Natural killer cell (primary cell): Measurements from ENCODE around the gene SMC5. TPM values are rescaled to one million over a fixed set of nuclear protein-coding genes. Genes with fewer than 3 reads are reported as not detected.

Experiments
- ATAC-seq, 3 donors: fragments of 150-1000 bp in 2 of 3; fragments of 200-7000 bp in 1 of 3; cut with Tn5 transposase; 1 replicate in 1 of 3; 2 replicates in 2 of 3; pipeline ENCODE4 v1.10.0; 2021; ENCODE audit warnings: mild to moderate bottlenecking in 2 of 3, moderate library complexity in 2 of 3
- DNase-seq, 2 donors: peaks; one replicate each; pipeline versions ENCODE4 v3.0.0 to v3.0.0-alpha.2; 2013 to 2021; ENCODE audit warnings: mixed read lengths in 1 of 2
- H3K27ac ChIP-seq: one replicate; pipeline ENCODE4 v1.5.1; 2013; ENCODE audit warnings: mild to moderate bottlenecking, low read length
- H3K27me3 ChIP-seq: one replicate; pipeline ENCODE4 v1.6.1; 2013; ENCODE audit warnings: low read length; ENCODE audit not compliant: control insufficient read depth, insufficient read depth
- H3K36me3 ChIP-seq: one replicate; pipeline ENCODE4 v1.6.1; 2013; ENCODE audit warnings: low read length; ENCODE audit not compliant: control insufficient read depth, insufficient read depth
- H3K4me1 ChIP-seq: one replicate; pipeline ENCODE4 v1.6.1; 2013; ENCODE audit warnings: low read length; ENCODE audit not compliant: control insufficient read depth, insufficient read depth
- H3K4me3 ChIP-seq: one replicate; pipeline ENCODE4 v1.5.1; 2013; ENCODE audit warnings: low read length
- H3K9me3 ChIP-seq: one replicate; pipeline ENCODE4 v1.6.1; 2013; ENCODE audit warnings: low read length; ENCODE audit not compliant: control insufficient read depth, insufficient read depth
- H3K27ac Mint-ChIP-seq, 2 donors: one replicate each; pipeline ENCODE4 v1.8.0; 2022; ENCODE audit warnings: mild to moderate bottlenecking in 2 of 2, mixed read lengths in 2 of 2, moderate library complexity in 1 of 2
- H3K27me3 Mint-ChIP-seq, 2 donors: one replicate each; pipeline ENCODE4 v1.8.0; 2022; ENCODE audit warnings: low read depth in 2 of 2, mixed read lengths in 2 of 2
- H3K36me3 Mint-ChIP-seq: one replicate; pipeline ENCODE4 v1.8.0; 2022; ENCODE audit warnings: mixed read lengths
- H3K4me1 Mint-ChIP-seq, 2 donors: one replicate each; pipeline ENCODE4 v1.8.0; 2022; ENCODE audit warnings: mixed read lengths in 2 of 2
- H3K4me3 Mint-ChIP-seq: one replicate; pipeline ENCODE4 v1.8.0; 2022; ENCODE audit warnings: mild to moderate bottlenecking, moderate library complexity, mixed read lengths
- H3K9me3 Mint-ChIP-seq, 2 donors: one replicate each; pipeline ENCODE4 v1.8.0; 2022; ENCODE audit warnings: mixed read lengths in 2 of 2
- CTCF ChIP-seq: fragments of 200-600 bp; IDR thresholded peaks from one replicate; pipeline ENCODE4 v1.8.0; 2022; ENCODE audit warnings: antibody characterized with exemption
- WGBS: methylation state at CpG from one replicate; pipeline ENCODE4 v1.1.7; 2013; ENCODE audit warnings: missing lambda C conversion rate; ENCODE audit not compliant: insufficient coverage; 5-methylcytosine and 5-hydroxymethylcytosine counted together
- intact Hi-C: fragments of 100-400 bp; cut with micrococcal nuclease; formaldehyde crosslinking; loops from one replicate; pipeline ENCODE4 v1.14.2; 2022
- total RNA-seq, 4 donors: library from RNA; stranded (reverse); fragments of 120-200 nt in 1 of 4; gene quantifications; one replicate each; pipeline versions ENCODE4 v1.2.3 to v1.2.4, GENCODE V29; 2013 to 2022

The SMC5 gene
- total RNA-seq, 3 donors from 2014 or later (not counting 1 experiment from before 2014, with no cell fraction given), result 35.0 to 41.0 (median 40.9) TPM

GRCh38 chr9:70262948-70263347 is 4.2 kb downstream of the SMC5 start:
- Histone ChIP-seq H3K9me3 (no peaks in the 10 kb centered on the region), H3K27me3 (no peaks in the 10 kb centered on the region), H3K27ac (no peak overlapping the region), H3K4me1 (peaks cover 21% of the 10 kb centered on the region), H3K4me3 (no peak overlapping the region), H3K36me3 (peaks cover 31% of the 10 kb centered on the region)
- H3K36me3 Mint-ChIP-seq, result peaks cover 13% of the 10 kb centered on the region
- intact Hi-C loops, result no loop called here
- no peaks in the 10 kb centered on the region for H3K27me3 Mint-ChIP-seq
- no peaks in the 10 kb centered on the region for H3K9me3 Mint-ChIP-seq
- ATAC-seq (no peak), DNase-seq (peak in 1 of 2 donors; percentile 37)
- WGBS, result 73% methylated on average over 5 of the region's 6 CpGs
- no peak overlapping the region for H3K4me3 Mint-ChIP-seq
- H3K27ac Mint-ChIP-seq, result peak overlapping the region in 1 of 2 donors; percentile 24
- H3K4me1 Mint-ChIP-seq, result peaks cover 49% of the 10 kb centered on the region in 2 donors
- no peak for TF ChIP-seq CTCF

- no peak for DNase-seq
- no peak overlapping the region for H3K27ac ChIP-seq
- Mint-ChIP-seq H3K4me1 (peaks cover 44 to 45% of the 10 kb centered on the region in 2 donors), H3K27ac (no peak overlapping the region), H3K4me3 (no peak overlapping the region), H3K9me3 (no peaks in the 10 kb centered on the region), H3K27me3 (no peaks in the 10 kb centered on the region), H3K36me3 (peaks cover 13% of the 10 kb centered on the region)
- TF ChIP-seq CTCF, result no peak
- no peak for ATAC-seq
- no peak overlapping the region for H3K4me3 ChIP-seq
- peaks cover 31% of the 10 kb centered on the region for H3K36me3 ChIP-seq
- no peaks in the 10 kb centered on the region for H3K27me3 ChIP-seq
- peaks cover 16% of the 10 kb centered on the region for H3K4me1 ChIP-seq
- WGBS, result 89% methylated on average over 1 of the region's 1 CpG
- intact Hi-C loops, result no loop called here
- H3K9me3 ChIP-seq, result no peaks in the 10 kb centered on the region
Measured at GRCh38 chr9:70263421-70263820, 4.6 kb downstream of the SMC5 start.

GRCh38 chr9:70278305-70278704 is 19.5 kb downstream of the SMC5 start:
- Mint-ChIP-seq H3K4me1 (peaks cover 14 to 22% of the 10 kb centered on the region in 2 donors), H3K4me3 (no peak overlapping the region), H3K27me3 (no peaks in the 10 kb centered on the region), H3K36me3 (peaks cover 14% of the 10 kb centered on the region), H3K27ac (no peak overlapping the region), H3K9me3 (no peaks in the 10 kb centered on the region)
- WGBS, result 100% methylated on average over 2 of the region's 2 CpGs
- intact Hi-C loops, result no loop called here
- ATAC-seq (no peak), DNase-seq (no peak)
- no peaks in the 10 kb centered on the region for H3K9me3 ChIP-seq
- H3K27ac ChIP-seq, result no peak overlapping the region
- no peak overlapping the region for H3K4me3 ChIP-seq
- no peaks in the 10 kb centered on the region for H3K27me3 ChIP-seq
- no peak for TF ChIP-seq CTCF
- H3K4me1 ChIP-seq, result no peaks in the 10 kb centered on the region
- peaks cover 45% of the 10 kb centered on the region for H3K36me3 ChIP-seq

GRCh38 chr9:70283848-70284247 is 25.1 kb downstream of the SMC5 start:
- peaks cover 68% of the 10 kb centered on the region for H3K36me3 ChIP-seq
- no peaks in the 10 kb centered on the region for H3K27me3 Mint-ChIP-seq
- DNase-seq, result no peak
- peaks cover 0 to 10% of the 10 kb centered on the region in 2 donors for H3K4me1 Mint-ChIP-seq
- H3K9me3 ChIP-seq, result no peaks in the 10 kb centered on the region
- peaks cover 21% of the 10 kb centered on the region for H3K36me3 Mint-ChIP-seq
- H3K9me3 Mint-ChIP-seq, result no peaks in the 10 kb centered on the region
- no peaks in the 10 kb centered on the region for H3K4me1 ChIP-seq
- intact Hi-C loops, result no loop called here
- no peaks in the 10 kb centered on the region for H3K27me3 ChIP-seq
- H3K4me3 ChIP-seq, result no peak overlapping the region
- WGBS, result 73% methylated on average over 1 of the region's 1 CpG
- no peak overlapping the region for H3K27ac Mint-ChIP-seq
- no peak for TF ChIP-seq CTCF
- no peak overlapping the region for H3K27ac ChIP-seq
- ATAC-seq, result no peak
- no peak overlapping the region for H3K4me3 Mint-ChIP-seq
